Left ventricle myocardium inferior (tissue), 1 donor: ENCODE measurements around the gene EPHB1. TPM values are rescaled to one million over a fixed set of nuclear protein-coding genes. Genes with fewer than 3 reads are reported as not detected.

Source experiments
- DNase-seq: peaks from one replicate; pipeline ENCODE4 v3.0.0-alpha.2; 2020
- H3K27ac ChIP-seq: fragments of 200-600 bp; replicated peaks from 2 replicates; pipeline ENCODE4 v1.8.0; 2021
- H3K27me3 ChIP-seq: fragments of 200-600 bp; 2 replicates; pipeline ENCODE4 v1.8.0; 2021; ENCODE audit warnings: low read depth
- H3K36me3 ChIP-seq: fragments of 200-600 bp; 2 replicates; pipeline ENCODE4 v1.8.0; 2021
- H3K4me1 ChIP-seq: fragments of 200-600 bp; 2 replicates; pipeline ENCODE4 v1.8.0; 2021
- H3K4me3 ChIP-seq: fragments of 200-600 bp; 2 replicates; pipeline ENCODE4 v1.8.0; 2021; ENCODE audit warnings: mild to moderate bottlenecking, moderate library complexity
- H3K9me3 ChIP-seq: fragments of 200-600 bp; replicated peaks from 2 replicates; pipeline ENCODE4 v1.8.0; 2021
- intact Hi-C: fragments of 100-400 bp; cut with micrococcal nuclease; formaldehyde crosslinking; loops from one replicate; pipeline ENCODE4 v1.11.0; 2022
- total RNA-seq: library from RNA; stranded (reverse); fragmentation: NEBNext Ultra II Directional; extraction: Animal tissue kit (Norgen Biotek cat#: 25700); gene quantifications from one replicate; pipeline ENCODE4 v1.2.1, GENCODE V29; 2021
- TF ChIP-seq, protein P1 (sequence below): fragments of 200-600 bp; IDR thresholded peaks from 2 replicates; pipeline ENCODE4 v1.8.0; 2021; ENCODE audit warnings: antibody characterized with exemption, mild to moderate bottlenecking, borderline replicate concordance
- donor health status: DM: no; HTN: yes; CAD: no; lungs with severe emphysema.

EPHB1 gene
- total RNA-seq, 1 donor from 2014 or later: 1.3 TPM

- TF ChIP-seq, protein P1, sequence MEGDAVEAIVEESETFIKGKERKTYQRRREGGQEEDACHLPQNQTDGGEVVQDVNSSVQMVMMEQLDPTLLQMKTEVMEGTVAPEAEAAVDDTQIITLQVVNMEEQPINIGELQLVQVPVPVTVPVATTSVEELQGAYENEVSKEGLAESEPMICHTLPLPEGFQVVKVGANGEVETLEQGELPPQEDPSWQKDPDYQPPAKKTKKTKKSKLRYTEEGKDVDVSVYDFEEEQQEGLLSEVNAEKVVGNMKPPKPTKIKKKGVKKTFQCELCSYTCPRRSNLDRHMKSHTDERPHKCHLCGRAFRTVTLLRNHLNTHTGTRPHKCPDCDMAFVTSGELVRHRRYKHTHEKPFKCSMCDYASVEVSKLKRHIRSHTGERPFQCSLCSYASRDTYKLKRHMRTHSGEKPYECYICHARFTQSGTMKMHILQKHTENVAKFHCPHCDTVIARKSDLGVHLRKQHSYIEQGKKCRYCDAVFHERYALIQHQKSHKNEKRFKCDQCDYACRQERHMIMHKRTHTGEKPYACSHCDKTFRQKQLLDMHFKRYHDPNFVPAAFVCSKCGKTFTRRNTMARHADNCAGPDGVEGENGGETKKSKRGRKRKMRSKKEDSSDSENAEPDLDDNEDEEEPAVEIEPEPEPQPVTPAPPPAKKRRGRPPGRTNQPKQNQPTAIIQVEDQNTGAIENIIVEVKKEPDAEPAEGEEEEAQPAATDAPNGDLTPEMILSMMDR: no peak
- no peaks in the 10 kb centered on the region for H3K36me3 ChIP-seq
- DNase-seq: no peak
- H3K9me3 ChIP-seq: no peaks in the 10 kb centered on the region
- no peak overlapping the region for H3K4me3 ChIP-seq
- intact Hi-C loops: no loop called here
- H3K4me1 ChIP-seq: no peaks in the 10 kb centered on the region
- peaks cover 4% of the 10 kb centered on the region for H3K27me3 ChIP-seq
- no peak overlapping the region for H3K27ac ChIP-seq
Measured at GRCh38 chr3:134761213-134761612, 33.8 kb upstream of the EPHB1 start.

GRCh38 chr3:134762016-134762415, 33.0 kb upstream of the EPHB1 start:
- Histone ChIP-seq H3K4me3 (no peak overlapping the region), H3K4me1 (no peaks in the 10 kb centered on the region), H3K27me3 (no peaks in the 10 kb centered on the region), H3K27ac (no peak overlapping the region), H3K9me3 (no peaks in the 10 kb centered on the region), H3K36me3 (no peaks in the 10 kb centered on the region)
- intact Hi-C loops: no loop called here
- no peak for DNase-seq
- TF ChIP-seq, protein P1: no peak

DNA sequence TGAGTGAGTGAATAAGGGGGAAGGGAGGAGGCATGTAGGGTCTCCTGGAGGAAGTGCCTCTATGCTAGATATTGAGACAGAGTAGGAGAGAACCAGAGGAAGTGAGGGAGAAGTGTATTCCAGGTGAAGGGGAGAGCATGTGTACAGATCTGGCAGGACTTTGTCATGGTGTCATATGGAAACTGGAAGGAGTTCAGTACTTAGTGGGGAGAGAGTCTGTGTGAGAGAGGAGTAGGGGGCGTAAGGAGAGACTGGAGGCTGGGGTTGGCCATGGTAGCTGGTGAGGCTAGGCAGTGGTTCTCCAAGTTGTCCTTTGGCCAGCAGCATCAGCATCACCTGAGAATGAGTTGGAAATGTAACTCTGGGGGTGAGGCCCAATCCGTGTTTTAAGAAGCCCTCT, 29.6 kb upstream of the EPHB1 start:
- no peak overlapping the region for H3K4me3 ChIP-seq
- no peaks in the 10 kb centered on the region for H3K36me3 ChIP-seq
- H3K4me1 ChIP-seq: no peaks in the 10 kb centered on the region
- TF ChIP-seq, protein P1: no peak
- H3K27me3 ChIP-seq: no peaks in the 10 kb centered on the region
- no peak overlapping the region for H3K27ac ChIP-seq
- intact Hi-C loops: no loop called here
- DNase-seq: no peak
- no peaks in the 10 kb centered on the region for H3K9me3 ChIP-seq

DNA sequence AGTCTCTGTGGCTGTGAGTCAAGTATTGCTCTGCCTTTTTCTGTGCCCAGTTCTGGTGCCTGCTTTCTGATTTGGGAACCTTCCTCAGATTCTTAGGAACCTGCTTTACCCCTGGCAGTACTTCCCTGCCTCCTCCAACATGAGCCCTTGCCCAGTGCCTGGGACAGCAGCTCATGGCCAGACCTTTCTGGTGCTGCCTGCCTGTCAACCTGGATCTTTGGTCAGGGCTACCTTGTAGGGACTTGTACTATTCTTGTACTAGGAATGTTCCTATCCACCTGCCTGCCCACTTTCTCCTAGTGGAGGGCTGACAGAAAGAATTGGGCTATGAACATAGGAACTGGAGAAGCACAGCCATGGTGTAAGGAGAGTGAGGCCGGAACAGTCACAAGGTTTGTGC, 28.8 kb upstream of the EPHB1 start:
- TF ChIP-seq, protein P1: no peak

GRCh38 chr3:134768116-134768515, 26.9 kb upstream of the EPHB1 start:
- TF ChIP-seq, protein P1: no peak
- H3K27me3 ChIP-seq: no peaks in the 10 kb centered on the region
- no peaks in the 10 kb centered on the region for H3K9me3 ChIP-seq
- H3K36me3 ChIP-seq: no peaks in the 10 kb centered on the region
- no peak overlapping the region for H3K27ac ChIP-seq
- no peak for DNase-seq
- intact Hi-C loops: no loop called here
- H3K4me1 ChIP-seq: no peaks in the 10 kb centered on the region
- H3K4me3 ChIP-seq: no peak overlapping the region

More for the DNA sequence above, 28.8 kb upstream of the EPHB1 start:
- no peak overlapping the region for H3K27ac ChIP-seq
- no peaks in the 10 kb centered on the region for H3K9me3 ChIP-seq
- DNase-seq: no peak
- H3K27me3 ChIP-seq: no peaks in the 10 kb centered on the region
- no peaks in the 10 kb centered on the region for H3K36me3 ChIP-seq
- intact Hi-C loops: no loop called here
- no peak overlapping the region for H3K4me3 ChIP-seq
- H3K4me1 ChIP-seq: no peaks in the 10 kb centered on the region

- H3K36me3 ChIP-seq: no peaks in the 10 kb centered on the region
- H3K4me3 ChIP-seq: no peak overlapping the region
- TF ChIP-seq, protein P1: no peak
- no peaks in the 10 kb centered on the region for H3K4me1 ChIP-seq
- DNase-seq: no peak
- no peaks in the 10 kb centered on the region for H3K27me3 ChIP-seq
- H3K27ac ChIP-seq: no peak overlapping the region
- no peaks in the 10 kb centered on the region for H3K9me3 ChIP-seq
- intact Hi-C loops: no loop called here
Measured at GRCh38 chr3:134768837-134769236, 26.2 kb upstream of the EPHB1 start.
